GM12878 (cell line): ENCODE measurements around the gene PPP2R5B. TPM values are rescaled to one million over a fixed set of nuclear protein-coding genes. Genes with fewer than 3 reads are reported as not detected.

Experiments used
- ATAC-seq: fragments of 200-7000 bp; cut with Tn5 transposase; 3 replicates; pipeline ENCODE4 v1.9.1; 2020; ENCODE audit warnings: mild to moderate bottlenecking, moderate library complexity
- BruUV-seq: library from RNA; stranded (reverse); fragments of 400-500 nt; replicated peaks from 2 replicates; lab custom pipeline; 2021; lab: Mats Ljungman, UMichigan
- CTCF ChIA-PET: fragments of 300-600 bp; sonication (Branson Sonifier 250); formaldehyde crosslinking; extraction: SDS; loops from one replicate; lab custom pipeline; 2021; ENCODE audit warnings: inconsistent platforms; lab: Yijun Ruan, JAX
- POLR2A ChIA-PET: fragments of 350-600 bp; formaldehyde crosslinking; extraction: SDS; loops from one replicate; lab custom pipeline; 2021; ENCODE audit warnings: inconsistent platforms; lab: Charles Lee
- RAD21 ChIA-PET: fragments of 300-600 bp; sonication (Branson Sonifier 250); formaldehyde crosslinking; loops from one replicate; lab custom pipeline; 2023; ENCODE audit warnings: antibody characterized with exemption; ENCODE audit not compliant: unreplicated experiment; lab: Charles Lee
- SMC1A ChIA-PET: fragments of 300-600 bp; sonication (Branson Sonifier 250); formaldehyde crosslinking; loops from one replicate; lab custom pipeline; 2023; ENCODE audit not compliant: unreplicated experiment, uncharacterized antibody; lab: Charles Lee
- DNase-seq: peaks from one replicate; pipeline ENCODE4 v3.0.0-alpha.2; 2011; ENCODE audit warnings: low read depth, low spot score
- FAIRE-seq: peaks from 3 replicates; lab custom pipeline; 2011; peaks lifted over from hg19 to GRCh38; lab: Jason Lieb, UNC
- H2AFZ ChIP-seq: 2 replicates; pipeline ENCODE4 v1.6.0; 2011; ENCODE audit warnings: low read depth, low read length, control low read depth; ENCODE audit not compliant: control insufficient read depth
- H3K27ac ChIP-seq: 2 replicates; pipeline ENCODE4 v1.5.1; 2011; ENCODE audit warnings: control low read depth; ENCODE audit not compliant: control insufficient read depth, insufficient read depth
- H3K27me3 ChIP-seq, 2 experiments: replicated peaks in 1 of 2; 2 replicates each; pipeline versions ENCODE4 v1.6.0 to v1.6.1; 2011; ENCODE audit warnings: low read length in 1 of 2; ENCODE audit not compliant: control insufficient read depth in 2 of 2, insufficient read depth in 2 of 2
- H3K36me3 ChIP-seq, 2 experiments: 2 replicates each; pipeline ENCODE4 v1.5.1; 2011; ENCODE audit warnings: low read length in 1 of 2; ENCODE audit not compliant: control insufficient read depth in 2 of 2, insufficient read depth in 2 of 2
- H3K4me1 ChIP-seq: 2 replicates; pipeline ENCODE4 v1.6.1; 2011; ENCODE audit warnings: mild to moderate bottlenecking, low read length, moderate library complexity, mixed read lengths; ENCODE audit not compliant: control insufficient read depth, insufficient read depth
- H3K4me2 ChIP-seq: 2 replicates; pipeline ENCODE4 v1.6.0; 2011; ENCODE audit warnings: control low read depth; ENCODE audit not compliant: control insufficient read depth, insufficient read depth
- H3K4me3 ChIP-seq: fragments of 200-600 bp; sonication (generic); 2 replicates; pipeline ENCODE4 v1.5.1; 2016
- H3K79me2 ChIP-seq: 2 replicates; pipeline ENCODE4 v1.6.0; 2011; ENCODE audit warnings: low read length; ENCODE audit not compliant: control insufficient read depth, insufficient read depth
- H3K9ac ChIP-seq: 2 replicates; pipeline ENCODE4 v1.8.0; 2011; ENCODE audit warnings: low read length, control low read depth, mixed read lengths; ENCODE audit not compliant: control insufficient read depth, insufficient read depth
- H3K9me3 ChIP-seq: replicated peaks from 3 replicates; pipeline ENCODE4 v1.5.1; 2011; ENCODE audit warnings: mild to moderate bottlenecking, low read length; ENCODE audit not compliant: control insufficient read depth, insufficient read depth
- H4K20me1 ChIP-seq: 2 replicates; pipeline ENCODE4 v1.6.0; 2011; ENCODE audit not compliant: control insufficient read depth, insufficient read depth
- ATF7 ChIP-seq: fragments of 450-650 bp; IDR thresholded peaks from 2 replicates; pipeline ENCODE4 v1.6.1; 2016; ENCODE audit warnings: low read depth, mild to moderate bottlenecking
- BACH1 ChIP-seq: fragments of 450-650 bp; IDR thresholded peaks from 2 replicates; pipeline ENCODE4 v1.6.1; 2017; ENCODE audit warnings: mild to moderate bottlenecking, borderline replicate concordance
- BCL3 ChIP-seq: IDR thresholded peaks from 2 replicates; pipeline ENCODE4 v1.6.1; 2011; ENCODE audit warnings: borderline replicate concordance, low read depth, mild to moderate bottlenecking, moderate library complexity, low read length; ENCODE audit not compliant: insufficient read depth, poor library complexity, severe bottlenecking
- E2F4 ChIP-seq: IDR thresholded peaks from 2 replicates; pipeline ENCODE4 v1.6.1; 2012; ENCODE audit warnings: low read depth, low read length, improper control_type of control experiment
- EZH2 ChIP-seq: IDR thresholded peaks from 2 replicates; pipeline ENCODE4 v1.6.1; 2012; ENCODE audit warnings: low read depth, mild to moderate bottlenecking, control low read depth, inconsistent platforms, low read length, borderline replicate concordance; ENCODE audit not compliant: control insufficient read depth
- NFXL1 ChIP-seq: fragments of 450-650 bp; IDR thresholded peaks from 2 replicates; pipeline ENCODE4 v1.6.1; 2017; ENCODE audit warnings: antibody characterized with exemption, mild to moderate bottlenecking, borderline replicate concordance
- RFX5 ChIP-seq: IDR thresholded peaks from 2 replicates; pipeline ENCODE4 v1.6.1; 2011; ENCODE audit warnings: low read depth, low read length, improper control_type of control experiment
- SIN3A ChIP-seq: IDR thresholded peaks from 2 replicates; pipeline ENCODE4 v1.6.1; 2012; ENCODE audit warnings: low read depth, low read length, improper control_type of control experiment
- SKIL ChIP-seq: fragments of 450-650 bp; IDR thresholded peaks from 2 replicates; pipeline ENCODE4 v1.6.1; 2017; ENCODE audit warnings: mild to moderate bottlenecking, low read depth, inconsistent platforms; ENCODE audit not compliant: poor library complexity, severe bottlenecking
- ZBED1 ChIP-seq: IDR thresholded peaks from 2 replicates; pipeline ENCODE4 v1.6.1; 2016; ENCODE audit warnings: borderline replicate concordance
- WGBS: methylation state at CpG from one replicate; pipeline ENCODE4 v1.1.6; 2016; ENCODE audit warnings: low lambda C conversion rate; ENCODE audit not compliant: insufficient replicate concordance, insufficient coverage; ENCODE audit errors: missing lambda C conversion rate; 5-methylcytosine and 5-hydroxymethylcytosine counted together
- in situ Hi-C: fragments of 300-500 bp; cut with MboI; formaldehyde crosslinking; loops from 9 replicates; pipeline ENCODE4 v1.14.3; 2018; ENCODE audit warnings: mixed read lengths
- intact Hi-C: fragments of 100-400 bp; cut with micrococcal nuclease; formaldehyde crosslinking; loops from one replicate; pipeline ENCODE4 v1.14.2; 2022; ENCODE audit not compliant: unreplicated experiment
- polyA plus RNA-seq, 11 experiments: library from polyadenylated mRNA; depleted of rRNA in 4 of 11; unstranded in 6 of 11; stranded (reverse) in 5 of 11; fragments of >200 nt; fragmentation: Nextera tagmentation in 4 of 11; fragmentation: Illumina TruSeq in 1 of 11; extraction: Ambion mirVana in 4 of 11; extraction: Trizol in 1 of 11; gene quantifications; 1 replicate in 1 of 11; 2 replicates in 10 of 11; pipeline versions ENCODE4 v1.2.1 to v1.2.3, GENCODE V29; 2011 to 2016; ENCODE audit warnings: inconsistent platforms in 2 of 11, missing spikeins in 2 of 11, low read depth in 1 of 11
- total RNA-seq, 4 experiments: library from RNA; depleted of rRNA in 3 of 4; stranded (reverse); fragments of >200 nt in 3 of 4; fragmentation: Illumina TruSeq in 1 of 4; extraction: Trizol in 1 of 4; gene quantifications; 2 replicates each; pipeline versions ENCODE4 v1.2.1 to v1.2.3, GENCODE V29; 2013 to 2021
- TF ChIP-seq, protein P1 (sequence below): fragments of 450-650 bp; formaldehyde crosslinking; IDR thresholded peaks from 2 replicates; pipeline ENCODE4 v1.4.0; 2022; ENCODE audit warnings: mild to moderate bottlenecking, moderate library complexity
- TF ChIP-seq, protein P2 (sequence below): fragments of 450-650 bp; IDR thresholded peaks from 2 replicates; pipeline ENCODE4 v1.6.1; 2017; ENCODE audit warnings: borderline replicate concordance

The PPP2R5B gene
- total and polyA plus RNA-seq, 10 of the 15 experiments (the other 5 are each of a cell fraction or from before 2014, with no cell fraction given): 0.08 to 6.7 (median 2.0) TPM

DNA sequence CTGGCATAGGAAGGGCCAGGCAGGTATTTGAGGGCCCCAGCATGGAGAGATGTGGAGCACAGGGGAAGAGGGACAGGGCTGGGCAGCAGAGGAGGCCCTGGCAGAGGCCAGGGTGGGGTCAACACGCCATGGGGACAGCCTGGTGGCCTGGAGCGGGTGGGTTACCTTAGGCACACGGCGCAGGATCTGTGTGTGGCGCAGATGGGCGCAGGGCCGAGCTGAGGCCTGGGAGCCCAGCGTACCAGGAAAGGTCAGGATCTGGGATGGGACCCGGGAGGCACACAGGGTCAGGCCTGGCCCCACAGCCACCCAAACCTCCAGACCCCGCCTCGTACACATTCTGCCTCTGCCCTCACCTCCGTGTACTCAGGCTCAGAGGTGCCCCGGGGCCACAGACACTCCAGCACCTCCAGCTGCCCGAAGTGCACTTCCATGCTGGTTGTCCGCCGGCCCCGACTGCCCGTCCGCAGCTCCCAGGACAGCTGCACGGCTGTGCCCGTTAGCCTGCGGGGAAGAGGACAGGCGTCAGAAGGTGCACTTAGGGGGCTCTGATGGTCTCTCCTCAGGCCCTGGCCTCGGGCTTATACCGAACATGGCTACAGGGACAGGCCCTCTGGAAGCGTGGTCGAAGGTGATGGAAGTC, 13.9 kb upstream of the PPP2R5B start (continued):
- TF ChIP-seq, protein P1, sequence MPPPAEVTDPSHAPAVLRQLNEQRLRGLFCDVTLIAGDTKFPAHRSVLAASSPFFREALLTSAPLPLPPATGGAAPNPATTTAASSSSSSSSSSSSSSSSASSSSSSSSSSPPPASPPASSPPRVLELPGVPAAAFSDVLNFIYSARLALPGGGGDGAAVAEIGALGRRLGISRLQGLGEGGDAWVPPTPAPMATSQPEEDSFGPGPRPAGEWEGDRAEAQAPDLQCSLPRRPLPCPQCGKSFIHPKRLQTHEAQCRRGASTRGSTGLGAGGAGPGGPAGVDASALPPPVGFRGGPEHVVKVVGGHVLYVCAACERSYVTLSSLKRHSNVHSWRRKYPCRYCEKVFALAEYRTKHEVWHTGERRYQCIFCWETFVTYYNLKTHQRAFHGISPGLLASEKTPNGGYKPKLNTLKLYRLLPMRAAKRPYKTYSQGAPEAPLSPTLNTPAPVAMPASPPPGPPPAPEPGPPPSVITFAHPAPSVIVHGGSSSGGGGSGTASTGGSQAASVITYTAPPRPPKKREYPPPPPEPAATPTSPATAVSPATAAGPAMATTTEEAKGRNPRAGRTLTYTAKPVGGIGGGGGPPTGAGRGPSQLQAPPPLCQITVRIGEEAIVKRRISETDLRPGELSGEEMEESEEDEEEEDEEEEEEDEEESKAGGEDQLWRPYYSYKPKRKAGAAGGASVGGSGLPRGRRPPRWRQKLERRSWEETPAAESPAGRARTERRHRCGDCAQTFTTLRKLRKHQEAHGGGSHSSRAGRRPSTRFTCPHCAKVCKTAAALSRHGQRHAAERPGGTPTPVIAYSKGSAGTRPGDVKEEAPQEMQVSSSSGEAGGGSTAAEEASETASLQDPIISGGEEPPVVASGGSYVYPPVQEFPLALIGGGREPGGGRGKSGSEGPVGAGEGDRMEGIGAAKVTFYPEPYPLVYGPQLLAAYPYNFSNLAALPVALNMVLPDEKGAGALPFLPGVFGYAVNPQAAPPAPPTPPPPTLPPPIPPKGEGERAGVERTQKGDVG: no peak
- TF ChIP-seq BCL3: no peak

DNA sequence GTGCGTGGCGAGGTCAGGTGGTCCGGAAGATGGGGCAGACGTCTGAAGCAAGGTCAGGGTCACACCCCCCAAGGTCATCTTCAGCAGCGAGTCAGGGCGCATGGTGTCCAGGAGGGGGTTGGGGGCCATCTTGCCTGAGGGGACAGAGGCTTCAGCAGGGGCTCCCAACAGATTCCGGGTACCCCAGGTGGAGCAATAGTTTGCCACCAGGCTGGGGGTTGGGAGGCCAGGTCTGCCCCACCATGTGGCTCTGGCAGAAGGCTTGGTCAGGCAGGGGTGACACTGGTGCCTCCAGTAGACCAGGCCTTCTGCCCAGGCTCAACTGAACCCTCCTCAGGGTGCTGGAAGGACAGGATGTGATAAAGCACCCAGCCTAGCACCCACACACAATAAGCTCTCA, 13.3 kb upstream of the PPP2R5B start:
- H3K4me2 ChIP-seq: no peak overlapping the region
- 81% methylated on average over 7 of the region's 7 CpGs for WGBS
- intact Hi-C loops: no loop called here
- TF ChIP-seq NFXL1 (no peak), ZBED1 (no peak), EZH2 (no peak), SIN3A (no peak), E2F4 (no peak), BACH1 (no peak), ATF7 (no peak), SKIL (no peak), RFX5 (no peak)
- TF ChIP-seq, protein P2, sequence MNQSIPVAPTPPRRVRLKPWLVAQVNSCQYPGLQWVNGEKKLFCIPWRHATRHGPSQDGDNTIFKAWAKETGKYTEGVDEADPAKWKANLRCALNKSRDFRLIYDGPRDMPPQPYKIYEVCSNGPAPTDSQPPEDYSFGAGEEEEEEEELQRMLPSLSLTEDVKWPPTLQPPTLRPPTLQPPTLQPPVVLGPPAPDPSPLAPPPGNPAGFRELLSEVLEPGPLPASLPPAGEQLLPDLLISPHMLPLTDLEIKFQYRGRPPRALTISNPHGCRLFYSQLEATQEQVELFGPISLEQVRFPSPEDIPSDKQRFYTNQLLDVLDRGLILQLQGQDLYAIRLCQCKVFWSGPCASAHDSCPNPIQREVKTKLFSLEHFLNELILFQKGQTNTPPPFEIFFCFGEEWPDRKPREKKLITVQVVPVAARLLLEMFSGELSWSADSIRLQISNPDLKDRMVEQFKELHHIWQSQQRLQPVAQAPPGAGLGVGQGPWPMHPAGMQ: no peak
- peaks cover 5% of the 10 kb centered on the region for H3K4me1 ChIP-seq
- H3K36me3 ChIP-seq: peaks cover 0 to 7% of the 10 kb centered on the region in 2 experiments; a peak in 3 of 4 replicates
- no peak overlapping the region for H3K4me3 ChIP-seq
- no peak overlapping the region for H2AFZ ChIP-seq
- H3K9ac ChIP-seq: no peak overlapping the region
- ChIA-PET SMC1A (no interaction called here), POLR2A (interaction anchor here (0.5 to 0.9 kb wide), 2 partner anchors 13 to 168 kb away, joined by 3 to 4 read pairs; partner anchors contain the start of gene PPP2R5B), RAD21 (no interaction called here), CTCF (interaction anchor here (1.6 kb wide), 1 partner anchor 63 kb away, joined by 4 read pairs; no protein-coding TSS in a partner anchor)
- no peak for FAIRE-seq
- DNase-seq: no peak
- no TSS peak for BruUV-seq
- H3K27ac ChIP-seq: no peak overlapping the region
- H3K27me3 ChIP-seq: no peaks in the 10 kb centered on the region
- no peak for ATAC-seq
- in situ Hi-C loops: no loop called here
- H3K79me2 ChIP-seq: peaks cover 3% of the 10 kb centered on the region
- H4K20me1 ChIP-seq: no peaks in the 10 kb centered on the region
- H3K9me3 ChIP-seq: no peaks in the 10 kb centered on the region
